Smooth muscle cell of the brain vasculature (primary cell): ENCODE results near the gene MED8.
A peak's percentile ranks its signal among the peaks of the same experiment; 100 is the strongest.
"Not testable (repeated sequence)": the region's sequence is repeated elsewhere in the genome, so short reads cannot be mapped to it uniquely, and the experiment has no call there.

Experiments used
- DNase-seq: peaks from one replicate; pipeline ENCODE4 v3.0.0-alpha.2; 2012; ENCODE audit warnings: low read depth, low spot score

The MED8 gene

DNA sequence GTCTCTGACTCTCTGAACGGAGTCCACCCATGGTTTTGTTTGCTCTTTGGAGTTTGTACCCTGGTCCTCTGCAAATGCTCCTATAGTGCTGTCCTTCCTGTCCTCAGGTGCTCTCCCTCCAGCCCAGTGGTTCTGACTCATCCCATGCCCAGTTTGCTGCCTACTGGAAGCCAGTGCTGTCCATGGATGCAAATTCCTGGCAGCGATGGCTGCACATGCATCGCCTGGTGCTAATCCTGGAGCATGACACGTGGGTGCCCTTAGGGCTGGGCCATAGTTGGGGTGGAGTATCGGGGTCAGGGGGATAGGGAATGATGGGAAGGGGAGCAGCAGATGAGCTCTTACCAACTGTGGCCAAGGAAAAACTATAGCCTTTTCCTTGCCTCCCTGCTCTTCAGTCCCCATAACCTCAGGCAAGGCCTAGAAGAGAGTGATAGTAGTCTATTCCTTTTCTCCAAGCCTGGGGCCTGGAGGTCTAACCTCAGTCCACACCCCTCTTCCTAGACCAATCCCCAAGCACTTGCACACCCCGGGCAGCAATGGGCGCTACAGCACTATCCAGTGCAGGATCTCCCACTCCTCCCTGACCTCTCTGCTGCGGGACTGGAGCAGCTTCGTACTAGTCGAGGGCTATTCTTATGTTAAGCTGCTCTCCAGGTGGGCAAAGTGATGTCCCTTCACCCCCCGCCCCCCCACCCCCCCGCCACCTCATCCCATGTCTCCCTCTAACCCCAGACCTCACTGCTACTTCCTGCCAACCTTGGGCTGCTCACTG is 32.6 kb upstream of the MED8 start:
- no peak for DNase-seq

DNA sequence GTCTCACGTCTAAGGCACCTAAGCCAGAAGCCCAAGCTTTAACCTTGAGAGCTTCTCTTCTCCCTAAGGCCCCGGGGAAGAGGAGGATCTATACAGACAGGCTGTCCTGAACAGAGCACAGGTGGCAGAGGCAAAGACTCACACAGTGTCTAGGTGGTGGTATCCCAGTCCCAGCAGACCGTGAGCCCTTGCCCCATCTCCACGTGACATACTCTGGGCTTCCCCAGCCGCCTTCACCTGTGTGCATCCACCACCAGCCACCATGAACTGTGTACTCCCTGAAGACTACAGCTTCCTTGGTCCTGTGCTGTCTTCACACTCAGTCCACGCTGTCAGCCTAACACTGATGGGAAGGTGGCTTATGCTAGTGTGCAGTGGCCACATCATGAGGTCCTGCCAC is 31.8 kb upstream of the MED8 start:
- DNase-seq = no peak

DNA sequence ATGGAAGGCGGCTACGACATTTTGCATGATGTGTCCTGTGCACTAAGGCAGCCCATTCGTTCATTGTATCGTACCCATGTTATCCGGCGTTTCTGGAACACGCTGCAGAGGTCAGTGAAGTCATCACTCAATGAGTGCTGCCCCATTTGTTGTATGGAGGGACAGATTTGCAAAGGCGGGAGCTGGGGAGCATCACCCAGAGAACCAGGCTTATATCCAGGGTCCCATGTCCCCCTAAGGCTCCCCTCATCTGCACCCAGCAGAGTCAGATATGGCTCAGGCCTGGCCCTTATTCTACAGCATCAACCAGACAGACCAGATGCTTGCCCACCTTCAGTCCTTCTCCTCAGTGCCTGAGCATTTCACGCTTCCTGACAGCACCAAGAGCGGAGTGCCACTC is 31.3 kb upstream of the MED8 start:
- no peak for DNase-seq

DNA sequence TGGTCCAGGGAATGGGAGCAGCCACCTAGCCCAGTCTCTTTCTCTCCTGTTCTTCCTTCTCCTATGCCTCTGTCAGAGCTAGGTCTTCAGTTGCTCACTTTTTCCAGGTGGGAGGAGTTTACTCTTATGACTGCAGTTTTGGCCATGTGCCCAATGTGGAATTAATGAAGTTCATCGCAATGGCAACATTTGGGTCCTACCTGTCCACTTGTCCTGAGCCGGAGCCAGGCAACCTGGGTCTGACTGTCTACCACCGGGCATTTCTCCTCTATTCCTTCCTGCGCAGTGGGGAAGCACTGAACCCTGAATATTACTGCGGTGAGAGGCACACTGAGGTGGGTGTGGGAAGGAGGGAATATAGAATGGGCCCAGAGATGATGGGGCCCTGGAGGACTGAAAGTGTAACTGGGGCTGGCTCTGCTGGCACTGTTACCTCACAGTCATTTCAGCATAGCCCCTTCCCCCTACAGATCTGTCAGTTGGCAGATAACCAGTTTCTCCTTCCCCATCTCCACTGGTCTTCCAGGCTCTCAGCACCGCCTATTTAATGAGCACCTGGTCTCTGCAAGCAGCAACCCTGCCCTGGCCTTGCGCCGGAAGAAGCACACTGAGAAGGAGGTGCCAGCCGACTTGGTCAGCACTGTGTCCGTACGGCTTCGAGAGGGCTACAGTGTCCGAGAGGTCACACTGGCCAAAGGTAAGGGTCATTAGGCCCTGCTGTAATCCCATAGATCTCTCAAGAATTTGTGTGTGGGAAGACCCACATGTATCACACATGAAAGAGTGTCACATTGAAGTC is 30.2 kb upstream of the MED8 start:
- no peak for DNase-seq

DNA sequence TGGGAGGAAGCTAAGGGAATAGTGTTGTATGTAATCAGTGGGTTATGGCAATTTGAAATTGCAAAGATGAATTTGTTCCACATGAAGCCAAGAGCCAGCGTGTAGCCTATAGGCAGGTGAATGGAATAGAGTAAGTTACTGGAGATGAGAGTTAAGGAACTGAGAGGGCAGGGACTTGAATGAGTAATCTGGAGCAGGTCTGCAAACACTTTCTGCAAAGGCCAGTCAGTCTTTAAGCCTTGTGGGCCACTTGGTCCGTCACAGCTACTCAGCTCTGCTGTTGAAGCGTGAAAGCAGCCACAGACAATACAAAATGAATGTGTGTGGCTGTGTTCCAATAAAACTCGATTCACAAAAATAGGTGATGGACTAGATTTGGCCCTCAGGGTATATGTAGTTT is 29.3 kb upstream of the MED8 start:
- DNase-seq = no peak

DNA sequence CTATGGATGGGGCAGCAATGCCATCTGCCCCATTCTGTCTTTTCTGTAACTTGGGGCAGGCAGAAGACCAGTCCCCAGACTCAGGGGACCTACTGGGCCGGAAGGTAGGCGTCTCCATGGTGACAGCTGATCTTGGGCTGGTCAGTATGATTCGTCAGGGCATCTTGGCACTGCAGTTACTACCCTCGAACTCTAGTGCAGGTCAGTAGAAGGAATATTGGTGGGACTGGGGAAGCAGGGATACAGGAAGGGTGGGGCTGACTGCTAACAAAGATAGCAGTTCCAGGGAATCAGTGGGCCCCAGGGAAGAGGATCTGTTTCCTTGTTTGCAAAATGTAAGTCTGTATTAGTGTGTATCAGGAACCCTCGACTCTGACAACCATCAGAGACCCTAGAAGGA is 26.3 kb upstream of the MED8 start:
- no peak for DNase-seq

DNA sequence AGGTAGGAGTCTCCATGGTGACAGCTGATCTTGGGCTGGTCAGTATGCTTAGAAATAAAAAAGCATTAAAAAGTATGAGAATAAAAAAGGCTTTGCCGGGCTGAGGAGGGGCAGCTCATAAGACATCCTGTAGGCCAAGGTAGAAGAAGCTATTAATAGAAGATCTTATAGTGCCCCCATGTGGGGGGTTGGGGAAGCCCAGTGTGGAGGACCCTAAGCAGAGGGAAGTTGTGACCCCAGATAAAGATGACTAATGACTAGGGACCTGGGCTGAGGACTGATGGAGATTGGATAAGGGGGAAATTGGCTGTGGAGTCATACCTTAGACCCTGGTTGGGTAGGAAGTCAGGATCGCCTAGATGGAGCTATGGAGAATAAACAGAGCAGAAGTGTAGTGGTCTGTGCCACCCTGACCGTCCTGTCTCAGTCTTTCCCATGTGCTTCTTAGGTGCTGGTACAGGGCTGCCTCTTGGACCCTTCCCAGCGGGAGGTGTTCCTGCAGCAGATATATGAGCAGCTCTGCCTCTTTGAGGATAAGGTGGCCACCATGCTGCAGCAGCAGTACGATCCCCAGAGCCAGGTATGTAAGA is 25.1 kb upstream of the MED8 start:
- peak; percentile 9 for DNase-seq

DNA sequence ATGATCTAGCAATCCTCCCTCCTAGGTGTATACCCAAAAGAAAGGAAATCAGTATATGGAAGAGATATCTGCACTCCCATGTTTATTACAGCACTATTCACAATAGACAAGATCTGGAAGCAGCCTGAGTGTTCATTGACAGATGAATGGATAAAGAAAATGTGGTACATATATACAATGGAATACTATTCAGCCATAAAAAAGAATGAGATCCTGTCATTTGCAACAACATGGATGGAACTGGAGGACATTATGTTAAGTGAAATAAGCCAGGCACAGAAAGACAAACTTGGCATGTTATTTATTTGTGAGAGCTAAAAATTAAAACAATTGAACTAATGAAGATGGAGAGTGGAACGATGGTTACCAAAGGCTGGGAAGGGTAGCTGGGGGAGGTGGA is 23.8 kb upstream of the MED8 start:
- not testable (repeated sequence) for DNase-seq

DNA sequence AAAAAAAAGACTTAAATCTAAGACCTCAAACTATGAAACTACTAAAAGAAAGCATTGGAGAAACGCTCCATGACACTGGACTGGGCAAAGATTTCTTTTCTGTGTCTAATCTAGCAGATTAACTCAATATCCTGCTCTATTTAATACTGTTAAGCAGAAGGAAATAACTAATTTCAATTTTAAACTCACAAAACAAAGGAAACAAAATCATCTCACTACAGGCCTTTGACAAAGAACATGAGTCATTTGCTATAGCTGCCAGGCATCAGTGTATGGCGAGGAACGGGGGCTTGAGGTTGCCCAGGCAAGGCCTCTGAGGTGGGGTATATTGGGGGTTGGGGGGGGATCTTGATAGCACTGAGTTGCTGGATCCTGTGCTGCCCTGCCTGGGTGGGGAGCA is 21.0 kb upstream of the MED8 start:
- DNase-seq = no peak

DNA sequence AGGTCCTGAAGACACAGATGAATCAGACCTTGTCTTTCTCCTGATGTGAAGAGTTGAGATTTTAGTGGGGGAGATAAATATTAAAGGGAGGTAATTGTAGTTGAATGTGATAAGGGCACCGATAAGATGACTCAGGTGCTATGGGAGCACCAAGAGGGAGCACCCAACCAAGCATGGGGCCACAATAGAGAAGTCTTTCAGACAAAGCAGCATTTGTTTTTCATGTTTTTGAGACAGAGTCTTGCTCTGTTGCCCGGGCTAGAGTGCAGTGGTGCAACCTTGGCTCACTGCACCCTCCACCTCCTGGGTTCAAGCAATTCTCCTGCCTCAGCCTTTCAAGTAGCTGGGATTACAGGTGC is 16.3 kb upstream of the MED8 start:
- no peak for DNase-seq

DNA sequence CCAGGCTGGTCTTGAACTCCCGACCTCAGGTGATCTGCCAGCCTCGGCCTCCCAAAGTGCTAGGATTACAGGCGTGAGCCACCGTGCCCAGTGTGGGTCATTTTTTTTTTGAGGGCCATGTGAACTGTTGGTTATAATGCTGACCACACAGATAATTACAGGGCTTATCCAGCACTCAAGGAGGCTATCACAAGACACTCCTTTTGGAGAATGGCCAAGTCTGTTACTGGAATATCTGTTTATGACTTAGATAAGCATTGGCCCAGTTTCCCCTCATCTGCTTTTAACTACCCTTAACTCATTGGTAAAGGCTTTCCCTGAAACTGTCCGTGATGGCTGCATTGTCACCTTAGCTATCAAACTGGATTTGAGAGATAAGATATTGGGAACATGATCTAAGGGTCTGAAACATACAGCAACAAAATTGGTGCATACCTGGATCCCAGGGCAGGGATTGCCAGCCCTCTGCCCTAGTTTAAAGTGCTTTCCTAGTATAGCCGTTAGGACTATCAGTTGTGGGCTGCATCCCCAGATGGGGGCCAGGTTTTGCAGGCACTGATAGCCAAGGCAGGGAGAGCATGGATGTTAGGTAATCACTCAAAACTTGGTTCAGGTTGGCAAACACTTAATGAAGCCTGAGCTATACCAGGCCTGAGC is 15.7 kb upstream of the MED8 start:
- DNase-seq = no peak

DNA sequence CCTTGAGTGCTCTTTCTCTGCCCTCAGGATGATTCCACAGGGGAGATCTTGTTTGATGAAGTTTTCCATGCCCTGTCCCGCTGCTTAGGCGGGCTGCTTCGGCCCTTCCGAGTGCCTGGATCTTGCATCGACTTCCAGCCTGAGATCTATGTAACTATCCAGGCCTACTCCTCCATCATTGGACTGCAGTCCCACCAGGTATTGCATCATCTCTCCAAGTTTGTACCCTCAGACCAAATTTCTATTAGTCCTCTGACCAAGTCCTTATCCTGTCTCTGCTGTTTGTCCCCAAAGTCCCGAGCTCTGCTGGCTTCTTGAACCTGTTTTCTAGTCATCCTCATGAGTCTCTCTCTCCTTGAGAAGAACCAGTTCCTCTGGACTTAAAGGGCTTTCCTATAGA is 14.8 kb upstream of the MED8 start:
- no peak for DNase-seq

DNA sequence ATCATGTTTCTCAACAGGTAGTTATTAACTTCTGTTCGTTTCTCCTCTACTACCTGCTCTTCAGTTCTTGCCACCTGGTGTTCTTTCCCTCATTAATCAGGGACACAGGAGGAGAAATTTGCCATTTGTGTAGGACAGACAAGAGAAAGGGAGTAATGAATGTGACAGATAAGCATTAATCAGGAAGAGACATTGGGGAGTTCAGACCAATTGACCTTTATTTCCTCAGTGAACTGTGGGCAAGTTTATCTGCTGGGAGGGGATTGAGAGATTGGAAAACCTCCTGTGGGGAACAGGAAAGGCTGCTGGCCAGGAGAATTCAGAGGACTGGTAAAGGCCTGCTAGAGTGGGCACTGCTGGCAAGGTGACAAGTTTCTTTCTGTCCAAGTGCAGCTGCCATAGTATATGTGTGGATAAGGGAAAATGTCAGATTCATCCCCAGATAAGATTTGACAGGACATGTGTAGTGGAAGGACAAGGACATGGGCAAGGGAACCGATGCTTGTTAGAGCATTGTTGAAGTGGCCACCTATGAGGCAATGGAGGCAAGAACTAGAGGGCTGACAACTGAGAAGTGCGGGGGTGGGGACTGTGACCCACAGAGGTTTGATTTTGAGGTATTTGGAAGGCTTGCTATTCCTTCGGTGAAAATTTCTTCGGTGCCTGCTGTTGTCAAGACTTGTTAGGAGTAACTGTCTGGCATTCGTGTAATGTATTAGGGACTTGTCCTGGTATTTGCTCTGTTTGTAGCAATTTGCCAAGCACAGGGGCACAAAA is 12.7 kb upstream of the MED8 start:
- DNase-seq = no peak

DNA sequence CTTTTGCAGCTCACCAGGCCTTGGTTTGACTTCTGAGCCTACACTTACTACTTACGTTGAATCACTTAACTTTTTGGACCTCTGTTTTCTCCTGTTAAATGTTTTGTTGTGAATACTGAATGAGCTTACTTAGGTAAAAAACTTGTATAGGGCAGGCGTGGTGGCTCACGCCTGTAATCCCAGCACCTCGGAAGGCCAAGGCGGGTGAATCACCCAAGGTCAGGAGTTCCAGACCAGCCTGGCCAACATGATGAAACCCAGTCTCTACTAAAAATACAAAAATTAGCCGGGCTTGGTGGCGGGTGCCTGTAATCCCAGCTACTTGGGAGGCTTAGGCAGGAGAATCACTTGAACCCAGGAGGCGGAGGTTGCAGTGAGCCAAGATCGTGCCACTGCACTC is 10.8 kb upstream of the MED8 start:
- DNase-seq = not testable (repeated sequence)

DNA sequence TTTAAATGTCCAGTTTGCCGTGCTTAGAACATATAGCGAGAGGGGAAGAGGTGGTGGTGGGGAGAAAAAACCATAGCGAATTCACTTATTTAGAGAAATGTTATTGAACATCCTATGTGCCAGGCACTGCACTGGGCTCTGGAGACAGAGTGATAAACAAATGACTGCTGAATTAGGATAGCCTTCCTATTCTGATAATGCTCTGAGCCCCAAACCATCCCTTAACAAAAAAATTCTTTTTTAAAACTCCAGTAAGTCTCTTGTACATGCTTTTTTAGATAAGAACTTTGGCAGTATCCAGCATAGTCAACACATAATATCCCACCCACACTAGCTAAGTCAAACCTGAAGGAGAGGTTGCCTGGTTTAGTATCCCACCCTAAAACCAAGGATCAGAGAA is 8.6 kb upstream of the MED8 start:
- no peak for DNase-seq

DNA sequence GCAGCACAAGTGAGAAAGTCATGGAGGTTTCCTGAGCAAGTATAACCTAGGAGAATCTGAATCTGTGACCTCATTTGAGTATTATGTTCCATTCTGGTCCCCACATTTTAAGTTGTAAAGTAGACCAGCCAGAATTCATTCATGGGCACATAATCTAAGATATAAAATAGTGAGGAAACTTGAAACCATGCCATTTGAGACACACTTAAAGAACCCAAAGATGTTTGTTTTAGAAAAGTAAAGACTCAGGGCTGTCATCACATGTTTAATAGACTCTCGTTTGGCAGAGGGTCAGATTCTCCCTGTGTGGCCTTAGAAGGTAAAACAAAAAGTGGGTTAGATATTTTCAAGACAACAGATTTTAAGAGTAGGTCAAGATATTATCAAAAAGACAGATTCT is 6.5 kb upstream of the MED8 start:
- DNase-seq = no peak

DNA sequence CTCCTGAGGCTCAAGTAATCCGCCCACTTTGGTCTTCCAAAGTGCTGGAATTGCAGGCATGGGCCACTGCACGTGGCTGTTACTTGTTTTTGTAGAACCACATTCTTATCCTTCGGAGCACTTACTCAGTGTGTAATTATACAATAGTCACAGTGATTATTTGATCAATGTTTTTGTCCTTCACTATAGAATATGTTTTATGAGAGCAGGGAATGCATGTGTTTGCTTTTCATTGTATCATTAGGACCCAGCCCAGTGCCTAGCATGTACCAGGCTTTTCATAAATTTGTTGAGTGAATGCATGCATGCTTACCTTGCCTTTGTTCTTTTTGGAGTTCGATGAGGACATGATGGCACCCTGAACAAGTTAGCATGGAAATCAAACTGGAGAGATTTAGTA is 5.9 kb upstream of the MED8 start:
- DNase-seq = no peak

DNA sequence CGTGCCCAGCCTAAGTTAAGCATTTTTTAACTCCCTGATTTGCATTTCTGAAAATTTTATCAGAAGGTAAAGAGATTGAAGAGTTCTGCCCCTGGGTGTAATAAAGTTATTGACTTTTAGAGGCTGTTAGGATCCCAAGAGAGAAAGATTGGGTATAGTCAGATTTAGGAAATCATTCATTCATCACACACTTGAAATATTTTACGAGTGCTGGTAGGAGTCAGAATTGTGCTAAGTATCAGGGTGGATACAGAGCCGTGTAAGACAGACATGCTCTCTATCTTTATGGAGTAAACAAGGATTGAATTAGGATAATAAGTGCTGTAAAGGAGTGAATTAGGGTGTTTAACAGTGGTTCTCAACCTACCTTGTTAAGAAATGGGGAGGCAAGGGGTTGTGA is 3.1 kb upstream of the MED8 start:
- no peak for DNase-seq

DNA sequence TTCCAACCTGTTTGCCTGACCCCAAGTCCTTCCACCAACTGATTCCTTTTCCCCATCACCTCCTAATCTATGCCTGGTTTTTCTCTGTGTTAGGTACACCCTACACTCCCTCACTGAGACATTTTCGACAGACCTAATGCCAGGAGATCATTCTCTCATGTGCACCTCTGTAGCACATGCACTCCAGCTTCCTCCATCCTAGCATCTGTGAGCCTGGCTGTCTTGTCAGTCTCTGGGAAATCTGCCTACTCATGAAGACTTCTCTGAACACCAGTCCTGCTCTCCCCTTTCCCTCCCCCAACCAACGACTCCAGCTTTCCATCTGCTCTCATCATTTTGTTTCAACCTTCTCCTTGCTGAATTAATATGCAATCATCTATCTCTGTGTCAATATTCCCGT is 987 bp downstream of the MED8 start:
- no peak for DNase-seq

DNA sequence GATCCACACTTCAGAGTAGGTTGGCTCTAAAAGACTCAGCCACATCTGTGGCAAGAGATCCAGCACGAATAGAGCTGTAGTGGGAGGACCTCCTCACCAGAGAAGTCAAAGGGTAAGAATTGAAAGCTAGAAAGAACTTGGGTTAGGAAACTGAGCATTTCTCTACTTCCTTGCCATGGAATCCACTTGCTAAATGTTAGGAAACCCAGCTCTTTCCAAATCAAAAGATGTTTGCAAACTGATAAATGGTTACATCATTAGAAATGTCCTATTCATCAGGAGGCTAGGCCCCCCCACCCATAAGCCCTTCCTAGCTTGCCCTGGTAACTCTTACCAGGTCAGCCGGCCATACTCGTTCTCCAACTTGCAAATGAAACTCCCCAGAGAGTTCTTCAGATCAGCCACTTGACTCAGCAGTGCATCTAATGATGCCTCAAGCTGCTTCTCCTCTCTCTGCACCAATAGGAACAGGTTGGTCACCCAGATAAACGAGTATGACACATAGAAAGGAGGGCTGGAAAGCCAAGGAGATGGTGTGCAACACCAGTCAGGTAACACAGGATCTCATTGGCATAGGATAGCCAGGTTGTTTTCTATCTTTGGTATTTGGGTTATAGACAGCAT is 1.5 kb downstream of the MED8 start:
- no peak for DNase-seq

DNA sequence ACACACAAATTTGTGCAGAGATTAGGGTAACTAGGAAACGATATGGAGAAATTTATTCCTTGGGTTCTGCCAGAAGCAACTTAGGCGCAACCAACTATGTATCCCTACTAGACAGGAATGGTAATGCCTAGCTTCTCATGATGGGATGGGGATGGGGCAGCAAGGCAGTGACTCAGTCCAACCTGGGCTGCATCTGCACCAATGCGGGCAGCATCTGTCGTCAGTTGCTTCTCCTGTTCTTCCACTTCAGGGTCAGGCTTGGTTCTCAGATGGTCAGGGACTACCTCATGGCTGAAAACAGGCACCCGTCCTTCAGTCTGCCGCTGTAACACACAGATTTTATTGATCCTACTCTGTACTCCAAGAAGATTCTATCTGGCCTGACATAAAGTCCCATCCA is 2.9 kb downstream of the MED8 start:
- DNase-seq = no peak
